Measurements from ENCODE around the gene TRIM67.
A peak's percentile ranks its signal among the peaks of the same experiment; 100 is the strongest.

The TRIM67 gene

DNA sequence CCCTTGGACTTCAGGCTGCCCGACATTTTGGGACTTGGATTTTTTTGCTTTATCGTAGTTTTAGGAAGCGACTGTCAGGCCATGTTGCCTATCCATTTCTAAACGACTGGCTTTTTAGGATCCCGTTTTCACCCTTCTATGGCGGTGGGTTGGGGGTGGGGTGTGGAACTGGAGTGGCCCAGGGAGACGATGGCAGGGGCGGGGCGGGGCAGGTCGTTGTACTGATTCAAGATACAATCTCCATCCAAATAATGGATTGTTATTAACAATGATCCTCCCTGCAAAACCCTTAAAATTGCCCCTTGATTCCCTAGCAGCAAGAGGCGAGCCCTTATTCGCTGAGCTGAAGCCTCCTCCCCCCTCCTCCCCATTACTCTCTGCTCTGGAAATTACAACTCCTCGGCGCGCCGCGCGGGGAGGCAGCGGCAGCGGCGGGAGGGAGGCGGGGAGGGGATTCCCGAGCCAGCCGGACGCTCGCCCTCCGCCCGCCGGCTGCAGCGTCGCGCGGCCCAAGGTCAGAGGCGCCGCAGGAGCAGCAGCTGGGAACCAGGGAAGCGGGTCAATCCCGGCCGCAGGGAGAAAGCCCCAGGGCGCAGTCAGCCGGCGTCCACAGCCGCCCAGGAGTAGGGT is at the start of gene TRIM67:
TSS of gene TRIM67 (plus strand) at position 392 of the 630 bp plus-strand sequence. CDS start 912 bp downstream, outside the sequence.
- peak; percentile 59 for ATAC-seq
- TF ChIP-seq OSR1 (CRISPR knock-in tag; IDR thresholded peaks at IDR 0.05) (no peak), ZNF565 (CRISPR knock-in tag; conservative IDR thresholded peaks at IDR 0.05; ENCODE audit: low read depth) (no peak), TOX (CRISPR knock-in tag; IDR thresholded peaks at IDR 0.05; ENCODE audit: borderline replicate concordance) (no peak), ARNTL (CRISPR knock-in tag; IDR thresholded peaks at IDR 0.05; ENCODE audit: borderline replicate concordance, low read depth) (no peak), TSHZ2 (CRISPR knock-in tag; IDR thresholded peaks at IDR 0.05) (no peak), CSDC2 (CRISPR knock-in tag; IDR thresholded peaks at IDR 0.05) (no peak), ZC3H10 (CRISPR knock-in tag; IDR thresholded peaks at IDR 0.05) (no peak), ZFP3 (CRISPR knock-in tag; IDR thresholded peaks at IDR 0.05) (no peak)
- TF ChIP-seq, protein P1, sequence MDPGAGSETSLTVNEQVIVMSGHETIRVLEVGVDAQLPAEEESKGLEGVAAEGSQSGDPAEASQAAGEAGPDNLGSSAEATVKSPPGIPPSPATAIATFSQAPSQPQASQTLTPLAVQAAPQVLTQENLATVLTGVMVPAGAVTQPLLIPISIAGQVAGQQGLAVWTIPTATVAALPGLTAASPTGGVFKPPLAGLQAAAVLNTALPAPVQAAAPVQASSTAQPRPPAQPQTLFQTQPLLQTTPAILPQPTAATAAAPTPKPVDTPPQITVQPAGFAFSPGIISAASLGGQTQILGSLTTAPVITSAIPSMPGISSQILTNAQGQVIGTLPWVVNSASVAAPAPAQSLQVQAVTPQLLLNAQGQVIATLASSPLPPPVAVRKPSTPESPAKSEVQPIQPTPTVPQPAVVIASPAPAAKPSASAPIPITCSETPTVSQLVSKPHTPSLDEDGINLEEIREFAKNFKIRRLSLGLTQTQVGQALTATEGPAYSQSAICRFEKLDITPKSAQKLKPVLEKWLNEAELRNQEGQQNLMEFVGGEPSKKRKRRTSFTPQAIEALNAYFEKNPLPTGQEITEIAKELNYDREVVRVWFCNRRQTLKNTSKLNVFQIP (CRISPR knock-in tag; IDR thresholded peaks at IDR 0.05; ENCODE audit: borderline replicate concordance, low read depth) = no peak

DNA sequence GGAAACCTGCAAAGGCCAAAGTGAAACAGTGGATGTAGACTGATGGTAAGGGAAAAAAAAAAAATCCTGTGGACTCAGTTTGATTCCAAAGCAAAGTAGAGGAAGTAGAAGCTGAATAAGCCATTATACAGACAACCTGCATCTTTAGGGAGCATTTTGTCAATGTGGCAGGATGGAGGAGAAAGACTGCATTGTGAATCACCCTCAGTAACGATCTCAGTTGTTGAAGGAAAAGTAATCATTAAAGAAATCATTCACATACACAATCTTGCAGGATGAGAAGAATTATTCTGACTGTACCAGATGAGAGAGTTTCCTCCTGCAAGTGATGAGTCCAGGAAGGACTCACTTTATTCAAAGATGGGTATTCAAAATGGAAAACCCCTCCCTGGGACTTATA is 45.1 kb upstream of the TRIM67 start:
- ATAC-seq = no peak
- no peak for TF ChIP-seq BACH2 (CRISPR knock-in tag; IDR thresholded peaks at IDR 0.05; ENCODE audit: borderline replicate concordance)
- no peak for TF ChIP-seq ZFP3 (CRISPR knock-in tag; IDR thresholded peaks at IDR 0.05)
- no peak for TF ChIP-seq ESRRG (CRISPR knock-in tag; IDR thresholded peaks at IDR 0.05)
- no peak for TF ChIP-seq ARNTL (CRISPR knock-in tag; IDR thresholded peaks at IDR 0.05; ENCODE audit: borderline replicate concordance, low read depth)
- TF ChIP-seq ZC3H10 (CRISPR knock-in tag; IDR thresholded peaks at IDR 0.05) = no peak
- TF ChIP-seq, protein P1 (CRISPR knock-in tag; IDR thresholded peaks at IDR 0.05; ENCODE audit: borderline replicate concordance, low read depth) = no peak
- TF ChIP-seq TCF4 (CRISPR knock-in tag; IDR thresholded peaks at IDR 0.05; ENCODE audit: borderline replicate concordance) = no peak
- TF ChIP-seq CREB5 (CRISPR knock-in tag; IDR thresholded peaks at IDR 0.05; ENCODE audit: low read depth) = no peak
- no peak for TF ChIP-seq TOX (CRISPR knock-in tag; IDR thresholded peaks at IDR 0.05; ENCODE audit: borderline replicate concordance)
- TF ChIP-seq, protein P2, sequence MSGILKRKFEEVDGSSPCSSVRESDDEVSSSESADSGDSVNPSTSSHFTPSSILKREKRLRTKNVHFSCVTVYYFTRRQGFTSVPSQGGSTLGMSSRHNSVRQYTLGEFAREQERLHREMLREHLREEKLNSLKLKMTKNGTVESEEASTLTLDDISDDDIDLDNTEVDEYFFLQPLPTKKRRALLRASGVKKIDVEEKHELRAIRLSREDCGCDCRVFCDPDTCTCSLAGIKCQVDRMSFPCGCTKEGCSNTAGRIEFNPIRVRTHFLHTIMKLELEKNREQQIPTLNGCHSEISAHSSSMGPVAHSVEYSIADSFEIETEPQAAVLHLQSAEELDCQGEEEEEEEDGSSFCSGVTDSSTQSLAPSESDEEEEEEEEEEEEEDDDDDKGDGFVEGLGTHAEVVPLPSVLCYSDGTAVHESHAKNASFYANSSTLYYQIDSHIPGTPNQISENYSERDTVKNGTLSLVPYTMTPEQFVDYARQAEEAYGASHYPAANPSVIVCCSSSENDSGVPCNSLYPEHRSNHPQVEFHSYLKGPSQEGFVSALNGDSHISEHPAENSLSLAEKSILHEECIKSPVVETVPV (CRISPR knock-in tag; IDR thresholded peaks at IDR 0.05) = no peak
- no peak for TF ChIP-seq RARB (CRISPR knock-in tag; IDR thresholded peaks at IDR 0.05)
- no peak for TF ChIP-seq ZNF70 (CRISPR knock-in tag; IDR thresholded peaks at IDR 0.05)

DNA sequence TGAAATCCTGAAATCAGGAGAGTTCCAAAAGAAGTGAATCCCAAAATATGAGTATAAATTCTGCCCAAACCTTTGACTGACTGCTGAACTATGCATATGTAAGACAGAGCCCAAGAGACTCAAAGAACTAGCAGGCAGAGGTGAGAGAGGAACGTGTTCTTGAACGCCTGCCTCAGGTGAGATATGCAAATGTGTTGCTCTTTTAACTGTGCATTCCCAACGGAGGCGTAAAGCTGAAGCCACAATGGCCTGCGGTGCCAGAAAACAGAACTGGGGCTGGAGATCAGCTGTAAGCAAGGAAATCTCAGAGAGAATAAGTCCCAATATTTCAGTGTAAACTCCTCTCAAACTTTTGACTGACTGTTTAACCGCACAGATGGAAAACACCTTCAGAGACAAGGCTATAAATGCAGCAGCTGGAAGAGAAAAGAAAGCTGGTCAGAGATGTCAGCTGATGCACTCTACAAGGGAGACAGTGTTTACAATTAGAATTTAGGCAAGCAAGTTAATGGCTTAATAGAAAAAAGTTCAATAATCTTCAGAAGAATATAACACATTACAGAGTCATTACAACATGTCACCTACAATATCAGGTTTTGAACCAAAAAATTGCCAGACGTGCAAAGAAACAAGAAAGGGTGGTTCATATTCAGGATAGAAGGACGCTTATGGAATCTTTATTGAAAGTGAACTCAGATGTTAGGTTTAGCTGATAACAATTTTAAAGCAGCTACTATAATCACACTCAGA is 43.0 kb upstream of the TRIM67 start:
- no peak for ATAC-seq

More for the DNA sequence above, 43.0 kb upstream of the TRIM67 start:
- TF ChIP-seq BACH2 (CRISPR knock-in tag; IDR thresholded peaks at IDR 0.05; ENCODE audit: borderline replicate concordance) = no peak
- TF ChIP-seq ZFP3 (CRISPR knock-in tag; IDR thresholded peaks at IDR 0.05) = no peak
- no peak for TF ChIP-seq RARB (CRISPR knock-in tag; IDR thresholded peaks at IDR 0.05)
- no peak for TF ChIP-seq TSHZ2 (CRISPR knock-in tag; IDR thresholded peaks at IDR 0.05)
- TF ChIP-seq ZC3H10 (CRISPR knock-in tag; IDR thresholded peaks at IDR 0.05) = no peak
- TF ChIP-seq TOX (CRISPR knock-in tag; IDR thresholded peaks at IDR 0.05; ENCODE audit: borderline replicate concordance) = no peak
- TF ChIP-seq, protein P3, sequence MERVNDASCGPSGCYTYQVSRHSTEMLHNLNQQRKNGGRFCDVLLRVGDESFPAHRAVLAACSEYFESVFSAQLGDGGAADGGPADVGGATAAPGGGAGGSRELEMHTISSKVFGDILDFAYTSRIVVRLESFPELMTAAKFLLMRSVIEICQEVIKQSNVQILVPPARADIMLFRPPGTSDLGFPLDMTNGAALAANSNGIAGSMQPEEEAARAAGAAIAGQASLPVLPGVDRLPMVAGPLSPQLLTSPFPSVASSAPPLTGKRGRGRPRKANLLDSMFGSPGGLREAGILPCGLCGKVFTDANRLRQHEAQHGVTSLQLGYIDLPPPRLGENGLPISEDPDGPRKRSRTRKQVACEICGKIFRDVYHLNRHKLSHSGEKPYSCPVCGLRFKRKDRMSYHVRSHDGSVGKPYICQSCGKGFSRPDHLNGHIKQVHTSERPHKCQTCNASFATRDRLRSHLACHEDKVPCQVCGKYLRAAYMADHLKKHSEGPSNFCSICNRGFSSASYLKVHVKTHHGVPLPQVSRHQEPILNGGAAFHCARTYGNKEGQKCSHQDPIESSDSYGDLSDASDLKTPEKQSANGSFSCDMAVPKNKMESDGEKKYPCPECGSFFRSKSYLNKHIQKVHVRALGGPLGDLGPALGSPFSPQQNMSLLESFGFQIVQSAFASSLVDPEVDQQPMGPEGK (CRISPR knock-in tag; IDR thresholded peaks at IDR 0.05; ENCODE audit: borderline replicate concordance) = no peak
- no peak for TF ChIP-seq ZNF565 (CRISPR knock-in tag; conservative IDR thresholded peaks at IDR 0.05; ENCODE audit: low read depth)
- no peak for TF ChIP-seq ISL1 (CRISPR knock-in tag; IDR thresholded peaks at IDR 0.05)
- no peak for TF ChIP-seq GLIS3 (CRISPR knock-in tag; IDR thresholded peaks at IDR 0.05)
- no peak for TF ChIP-seq ZFP30 (CRISPR knock-in tag; IDR thresholded peaks at IDR 0.05)
- no peak for TF ChIP-seq ZNF8 (CRISPR knock-in tag; IDR thresholded peaks at IDR 0.05)
- TF ChIP-seq ARNTL (CRISPR knock-in tag; IDR thresholded peaks at IDR 0.05; ENCODE audit: borderline replicate concordance, low read depth) = no peak

Measured in SK-N-SH treated with all-trans-retinoic acid at 6 μM for 48 hours (cell line).